HG03342 (cell line): ENCODE results near the gene GALK1.
"Not testable (repeated sequence)": the region's sequence is repeated elsewhere in the genome, so short reads cannot be mapped to it uniquely, and the experiment has no call there.

Experiments used
- ATAC-seq: cut with Tn5 transposase; IDR thresholded peaks from one replicate; pipeline ENCODE4 v1.9.1; 2021; ENCODE audit warnings: mild to moderate bottlenecking, moderate library complexity; ENCODE audit not compliant: unreplicated experiment

The GALK1 gene

DNA sequence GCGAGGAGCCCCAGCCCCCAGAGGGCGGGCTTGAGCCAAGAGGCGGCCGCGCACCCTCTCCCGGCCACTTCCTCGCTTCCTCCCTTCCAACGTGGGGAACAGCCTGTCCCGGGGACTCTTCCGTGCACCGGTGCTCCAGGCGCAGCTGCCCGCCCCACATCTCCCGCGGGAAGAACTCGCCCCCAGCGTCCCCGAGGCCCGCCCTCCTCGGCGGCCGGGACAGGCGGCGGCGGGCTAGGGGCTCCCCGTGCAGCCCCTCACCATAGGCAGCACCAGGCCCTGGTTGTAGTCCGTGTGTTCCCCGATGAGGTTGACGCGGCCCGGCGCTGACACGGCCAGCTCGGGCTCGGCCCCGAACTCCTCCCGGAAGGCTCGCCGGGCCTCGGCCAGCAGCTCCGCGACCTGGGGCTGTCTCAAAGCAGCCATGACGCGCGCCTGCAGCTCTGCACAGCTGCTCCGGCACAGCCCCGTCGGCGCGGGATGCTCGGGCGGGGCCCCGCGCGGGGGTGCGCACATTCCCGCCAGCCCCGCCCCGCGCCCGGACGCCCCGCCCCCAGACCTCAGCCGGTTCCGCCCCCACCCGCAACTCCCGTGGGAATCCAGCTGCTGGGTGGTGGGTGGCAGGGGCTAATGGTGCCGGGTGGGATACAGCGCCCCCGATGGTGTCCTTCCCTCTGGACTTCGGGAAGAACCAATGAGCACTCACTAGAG, at the start of gene GALK1:
Gene GALK1, minus strand, starts transcription at position 482 of the 711 bp plus-strand sequence. Its CDS starts 56 bp downstream, at position 426.
- ATAC-seq = peak; percentile 60

DNA sequence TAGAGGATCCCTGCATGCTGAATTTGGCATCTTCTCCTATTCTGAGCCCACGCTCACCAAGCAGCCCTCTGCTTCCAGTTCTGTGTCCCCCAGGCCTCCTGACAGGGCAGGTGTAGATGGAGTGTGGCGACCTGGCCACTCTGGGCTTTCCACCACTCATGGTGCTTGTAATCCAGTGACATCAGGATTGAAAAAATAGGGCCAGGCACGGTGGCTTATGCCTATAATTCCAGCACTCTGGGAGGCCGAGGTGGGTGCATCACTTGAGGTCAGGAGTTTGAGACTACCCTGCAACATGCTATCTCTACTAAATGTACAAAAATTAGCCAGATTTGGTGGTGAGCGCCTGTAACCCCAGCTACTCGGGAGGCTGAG, 49.0 kb upstream of the GALK1 start:
- ATAC-seq = no peak

DNA sequence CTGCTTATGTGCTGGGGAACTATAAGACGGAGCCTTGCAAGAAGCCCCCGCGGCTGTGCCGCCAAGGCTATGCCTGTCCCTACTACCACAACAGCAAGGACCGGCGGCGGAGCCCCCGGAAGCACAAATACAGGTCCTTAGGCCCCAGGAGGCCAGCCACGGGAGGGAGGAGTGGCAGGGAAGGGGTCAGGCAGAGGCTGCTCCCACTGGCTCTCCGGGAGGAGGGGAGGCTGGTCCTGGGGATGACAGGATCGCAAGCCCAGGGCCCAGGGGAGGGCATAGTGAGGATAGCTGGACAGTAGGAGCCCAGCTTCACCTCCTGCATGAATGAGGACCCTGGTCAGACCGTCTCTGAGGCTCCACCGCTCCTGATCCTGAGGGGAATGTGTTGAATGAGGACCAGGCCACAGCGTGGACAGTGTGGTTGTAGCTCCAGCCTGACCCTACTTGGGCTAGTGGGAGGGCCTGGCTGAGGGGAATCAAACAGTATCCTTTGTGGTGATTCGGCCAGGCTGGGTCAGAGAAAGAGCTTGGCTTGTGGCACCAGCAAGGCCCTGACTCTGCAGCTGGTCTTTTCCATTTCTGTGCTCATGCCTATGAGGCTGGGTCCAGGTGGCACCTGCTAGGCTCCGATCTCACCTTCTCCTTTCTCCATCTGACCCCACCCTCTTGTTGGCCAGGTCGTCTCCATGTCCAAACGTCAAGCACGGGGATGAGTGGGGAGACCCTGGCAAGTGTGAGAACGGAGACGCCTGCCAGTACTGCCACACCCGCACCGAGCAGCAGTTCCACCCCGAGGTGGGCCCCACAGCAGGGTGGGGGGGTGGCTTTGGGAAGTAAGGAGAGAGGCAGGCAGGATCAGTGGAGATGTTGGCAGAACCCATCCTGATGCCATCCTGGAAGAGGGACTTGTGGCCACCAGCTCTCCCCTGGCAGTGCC, 48.4 kb upstream of the GALK1 start:
- ATAC-seq = no peak

DNA sequence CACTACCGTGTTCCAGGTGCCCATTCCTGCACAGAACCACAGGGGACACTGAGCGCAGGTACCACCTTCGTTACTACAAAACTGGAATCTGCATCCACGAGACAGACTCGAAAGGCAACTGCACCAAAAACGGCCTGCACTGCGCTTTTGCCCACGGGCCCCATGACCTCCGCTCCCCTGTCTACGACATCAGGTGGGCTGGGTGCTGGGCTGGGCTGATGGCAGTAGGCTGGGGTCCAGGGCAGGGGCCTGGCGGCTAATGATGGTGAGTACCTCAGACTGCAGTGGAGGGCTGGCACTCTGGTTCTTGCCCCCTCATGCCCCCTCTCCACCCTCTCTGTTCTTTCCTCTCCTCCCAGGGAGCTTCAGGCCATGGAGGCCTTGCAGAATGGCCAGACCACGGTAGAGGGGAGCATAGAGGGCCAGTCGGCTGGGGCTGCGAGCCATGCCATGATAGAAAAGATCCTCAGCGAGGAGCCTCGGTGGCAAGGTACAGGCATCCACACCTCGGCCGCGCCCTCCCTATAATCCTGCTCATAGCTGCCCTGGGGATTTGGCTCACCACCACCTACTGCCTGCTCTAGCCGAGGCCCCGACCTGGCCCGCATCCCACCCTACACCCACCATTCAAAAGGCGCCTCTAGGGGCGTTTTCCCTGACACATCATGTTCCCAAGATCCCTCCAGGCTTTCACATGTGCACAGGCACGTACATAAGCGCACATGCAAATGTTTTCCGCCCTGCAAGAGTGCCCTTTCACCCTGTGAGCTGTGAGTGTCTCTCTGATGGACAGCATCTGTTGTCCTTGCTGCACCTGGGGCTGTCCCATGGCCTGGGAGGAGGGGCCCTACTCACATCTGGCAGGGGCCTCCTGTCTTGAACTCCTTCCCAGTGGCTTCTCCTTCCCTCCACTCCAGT, 47.4 kb upstream of the GALK1 start:
- no peak for ATAC-seq

DNA sequence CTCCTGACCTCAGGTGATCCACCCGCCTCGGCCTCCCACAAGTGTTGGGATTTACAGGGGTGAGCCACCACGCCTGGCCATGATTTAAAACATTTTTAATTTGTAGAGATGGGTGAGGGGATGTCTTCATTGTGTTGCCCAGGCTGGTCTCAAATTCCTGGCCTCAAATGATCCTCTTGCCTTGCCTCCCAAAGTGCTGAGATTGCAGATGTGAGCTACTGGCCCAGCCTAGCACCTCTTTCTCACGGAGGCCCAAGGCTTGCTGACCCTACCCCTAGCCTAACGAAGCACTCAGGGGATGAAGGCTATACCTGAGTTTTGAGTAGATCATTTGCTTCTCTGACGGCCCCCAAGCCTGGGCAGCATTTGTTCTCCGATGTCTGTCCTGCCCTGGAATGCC, 46.2 kb upstream of the GALK1 start:
- no peak for ATAC-seq

DNA sequence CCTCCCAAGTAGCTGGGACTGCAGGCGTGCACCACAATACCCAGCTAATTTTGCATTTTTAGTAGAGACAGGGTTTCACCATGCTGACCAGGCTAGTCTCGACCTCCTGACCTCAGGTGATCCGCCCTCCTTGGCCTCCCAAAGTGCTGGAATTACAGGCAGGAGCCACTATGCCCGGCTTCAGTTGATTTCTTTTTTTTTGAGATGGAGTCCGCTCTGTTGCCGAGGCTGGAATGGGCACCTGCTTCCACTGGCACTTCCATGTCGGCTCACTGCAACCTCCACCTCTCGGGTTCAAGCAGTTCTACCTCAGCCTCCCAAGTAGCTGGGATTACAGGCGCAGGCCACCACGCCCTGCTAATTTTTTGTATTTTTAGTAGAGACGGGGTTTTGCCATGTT, 45.8 kb upstream of the GALK1 start:
- ATAC-seq = not testable (repeated sequence)

DNA sequence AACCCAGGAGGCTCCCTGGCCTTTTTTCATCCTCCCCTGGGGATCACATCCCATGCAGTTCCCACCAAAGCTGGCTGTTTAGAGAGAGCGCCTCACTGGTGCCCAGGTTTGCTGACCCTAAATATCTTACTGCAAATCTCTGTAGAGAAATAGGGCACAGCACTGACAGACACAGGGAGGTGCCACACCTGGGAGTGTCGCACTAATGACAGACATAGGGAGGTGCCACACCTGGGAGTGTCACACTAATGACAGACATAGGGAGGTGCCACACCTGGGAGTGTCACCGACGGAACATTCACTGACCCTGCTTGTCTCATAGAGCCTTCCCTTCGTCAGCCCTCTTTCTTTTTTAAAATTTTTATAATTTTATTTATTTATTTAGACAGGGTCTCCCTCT, 45.2 kb upstream of the GALK1 start:
- no peak for ATAC-seq

DNA sequence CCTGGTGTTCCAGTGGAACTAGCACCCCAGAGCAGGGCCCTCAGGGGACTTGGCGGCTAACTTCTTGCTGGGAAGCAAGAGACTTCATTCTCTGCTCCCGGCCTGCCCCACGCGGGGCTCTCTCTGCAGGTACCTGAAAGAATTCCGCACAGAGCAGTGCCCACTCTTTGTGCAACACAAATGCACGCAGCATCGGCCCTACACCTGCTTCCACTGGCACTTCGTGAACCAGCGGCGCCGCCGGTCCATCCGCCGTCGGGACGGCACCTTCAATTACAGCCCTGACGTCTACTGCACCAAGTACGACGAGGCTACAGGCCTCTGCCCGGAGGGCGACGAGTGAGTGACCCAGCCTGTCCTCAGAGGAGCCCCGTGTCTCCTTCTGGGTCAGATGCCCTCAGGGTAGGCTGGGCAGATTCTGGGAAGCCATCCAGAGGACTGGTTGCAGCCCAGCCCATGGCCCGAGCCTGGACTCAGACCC, 44.7 kb upstream of the GALK1 start:
- no peak for ATAC-seq

DNA sequence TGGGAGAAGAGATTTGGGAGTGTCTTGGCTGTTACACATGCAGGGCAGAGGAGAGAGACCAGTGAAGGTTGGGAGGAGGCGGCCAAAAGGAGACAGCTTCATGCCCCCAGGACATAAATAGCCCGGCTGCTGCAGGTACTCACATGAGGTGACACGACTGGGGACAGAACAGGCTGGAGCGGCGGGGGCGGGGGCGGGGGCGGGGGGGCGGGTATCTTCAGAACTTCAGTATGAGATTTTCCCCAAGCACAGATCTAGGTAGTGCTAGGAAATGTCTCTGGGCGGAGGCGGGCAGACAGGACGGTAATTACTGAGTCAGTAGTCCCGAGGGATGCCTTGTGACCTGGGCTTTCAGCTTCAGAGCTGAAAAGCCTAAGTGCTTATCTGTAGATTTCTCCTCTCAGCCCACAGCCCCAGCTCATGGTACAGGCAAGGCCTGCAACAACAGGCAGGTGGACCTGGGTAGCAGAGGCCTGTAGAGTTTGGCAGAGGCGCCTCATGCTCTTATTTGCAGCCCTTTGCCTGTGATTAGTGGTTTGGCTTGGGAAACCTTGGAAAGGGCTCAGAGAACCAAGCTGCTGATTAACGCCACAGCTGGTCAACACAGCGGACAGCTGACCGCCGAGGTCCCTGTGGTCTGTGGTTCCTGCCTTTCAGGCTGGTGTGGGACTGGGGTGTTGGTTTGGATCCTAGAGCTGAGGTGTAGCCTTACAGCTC, 44.1 kb upstream of the GALK1 start:
- ATAC-seq = no peak

DNA sequence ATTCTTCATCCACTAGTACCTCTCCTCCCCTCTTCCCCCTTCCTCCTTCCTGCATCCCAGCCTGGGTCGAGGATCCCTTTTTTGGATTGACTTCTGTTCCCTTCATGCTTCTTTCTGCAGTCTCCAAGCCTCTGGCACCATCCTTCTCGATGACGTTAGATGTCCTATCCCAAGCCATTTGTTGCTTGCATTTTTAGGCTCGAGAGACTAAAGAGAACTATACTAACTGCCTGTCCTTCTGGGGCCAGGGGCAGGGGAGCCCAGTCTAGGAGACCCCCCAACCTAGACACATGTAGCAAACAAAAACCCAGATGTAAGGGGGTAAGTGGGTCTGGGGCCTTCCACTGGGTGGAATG, 43.5 kb upstream of the GALK1 start:
- no peak for ATAC-seq

DNA sequence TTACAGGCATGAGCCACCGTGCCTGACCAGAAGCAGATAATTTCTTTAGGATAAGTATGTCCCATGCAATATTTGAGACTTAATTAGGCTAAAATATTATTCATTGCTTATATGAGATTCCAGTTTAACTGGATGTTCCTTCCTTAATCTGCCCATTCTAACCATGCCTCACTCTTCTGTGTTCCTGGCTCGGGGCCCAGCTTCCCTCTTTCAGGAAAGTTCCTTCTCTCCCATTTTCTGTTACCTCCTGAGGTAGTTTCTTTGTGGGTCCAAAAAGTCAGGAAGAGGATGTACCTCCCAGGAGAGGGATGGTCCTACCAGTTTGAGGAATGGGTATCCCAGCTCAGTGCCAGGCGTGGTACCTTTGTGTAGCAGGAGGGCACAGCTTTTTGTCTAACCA, 42.9 kb upstream of the GALK1 start:
- no peak for ATAC-seq

DNA sequence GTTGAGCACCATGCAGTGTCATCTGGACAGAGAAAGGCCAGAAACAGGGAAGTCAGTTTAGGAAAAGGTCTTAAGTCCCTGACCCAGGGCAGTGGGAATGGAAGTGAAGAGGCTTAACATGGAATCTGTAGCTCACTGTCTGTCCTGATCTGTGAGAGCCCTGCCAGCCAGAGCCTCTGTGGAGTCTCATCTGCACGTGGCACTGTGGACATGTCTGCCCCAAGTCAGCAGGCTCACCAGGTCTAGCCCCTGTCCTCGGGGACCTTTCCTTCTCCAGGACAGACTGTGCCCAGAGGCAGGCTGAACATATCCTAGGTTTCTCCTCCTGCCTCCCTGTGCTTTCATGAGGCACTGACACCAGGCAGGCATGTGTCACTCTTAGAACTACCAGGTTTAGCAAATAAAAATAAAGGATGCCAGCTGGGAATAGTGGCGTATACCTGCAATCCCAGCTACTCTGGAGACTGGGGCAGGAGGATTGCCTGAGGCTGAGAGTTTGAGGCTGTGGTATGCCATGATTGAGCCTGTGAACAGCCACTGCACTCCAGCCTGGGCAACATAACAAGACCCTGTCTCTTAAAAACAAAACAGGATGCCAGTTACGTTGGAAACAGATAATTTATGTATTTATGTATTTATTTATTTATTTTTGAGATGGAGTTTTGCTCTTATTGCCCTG, 42.0 kb upstream of the GALK1 start:
- no peak for ATAC-seq

DNA sequence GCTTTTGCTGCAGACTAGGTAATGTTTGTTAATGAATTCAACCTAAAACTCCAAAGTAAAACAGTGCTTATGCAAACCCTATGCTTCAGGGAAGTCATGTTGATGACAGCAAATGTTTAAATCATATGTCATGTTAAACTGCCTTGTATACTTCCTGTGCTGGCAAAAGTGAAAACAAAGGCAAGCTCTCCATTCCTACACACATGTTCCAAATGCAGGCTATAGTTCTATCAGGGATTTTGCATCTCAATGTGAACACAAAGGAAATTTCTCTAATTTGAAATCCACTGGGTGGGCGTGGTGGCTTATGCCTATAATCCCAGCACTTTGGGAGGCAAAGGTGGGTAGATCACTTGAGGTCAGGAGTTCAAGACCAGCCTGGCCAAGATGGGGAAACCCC, 38.9 kb upstream of the GALK1 start:
- ATAC-seq = no peak

DNA sequence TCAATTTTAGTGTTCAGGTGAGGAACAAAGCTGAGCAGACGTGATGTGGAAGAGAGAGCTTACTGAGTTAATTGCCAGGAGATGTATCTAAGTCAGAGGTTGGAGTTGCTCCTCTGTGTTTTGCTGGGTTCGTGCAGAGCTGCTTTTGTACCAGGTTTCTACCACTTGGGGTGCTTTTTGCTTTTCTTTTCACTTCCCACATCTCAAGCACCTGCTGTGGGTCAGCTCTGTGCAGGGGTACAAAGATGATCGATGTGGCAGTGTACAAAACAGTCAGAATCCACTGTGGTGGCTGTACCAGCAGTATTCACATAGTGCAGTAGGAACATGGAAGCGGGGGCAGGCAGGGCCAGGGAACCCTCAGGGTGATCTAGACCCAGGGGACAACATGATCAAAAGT, 34.4 kb upstream of the GALK1 start:
- ATAC-seq = no peak

DNA sequence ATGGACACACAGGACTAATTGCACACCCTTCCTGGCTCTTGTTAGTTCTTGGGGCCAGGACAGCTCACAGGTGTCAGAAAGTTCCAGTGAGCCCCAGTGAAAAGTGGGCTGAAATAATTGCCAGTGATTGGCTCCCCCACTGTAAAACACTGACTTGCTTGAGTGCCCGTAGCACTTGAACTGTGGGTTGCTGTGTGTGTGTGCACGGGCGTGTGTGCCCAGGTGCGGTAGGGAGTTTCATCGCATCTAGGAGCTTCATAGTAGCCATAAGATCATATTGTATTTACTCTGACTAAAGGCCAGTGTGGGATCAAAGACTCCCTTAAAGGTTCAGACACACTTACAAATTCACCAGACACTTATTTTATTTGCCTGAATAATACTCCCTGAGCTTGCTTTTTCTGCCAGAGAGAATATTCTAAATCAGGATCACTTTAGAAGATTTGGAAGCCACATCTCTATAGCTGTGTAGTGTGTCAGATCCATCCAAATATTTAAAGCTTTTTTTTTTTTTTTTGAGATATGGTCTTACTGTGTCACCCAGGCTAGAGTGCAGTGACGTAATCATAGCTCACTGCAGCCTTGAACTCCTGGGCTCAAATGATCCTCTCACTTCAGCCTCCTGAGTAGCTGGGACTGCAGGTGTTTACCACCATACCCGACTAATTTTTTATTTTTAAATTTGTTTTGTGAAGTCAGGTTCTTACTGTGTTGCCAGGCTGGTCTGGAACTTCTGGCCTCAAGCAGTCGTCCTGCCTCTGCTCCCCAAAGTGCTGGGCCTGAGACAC, 31.0 kb upstream of the GALK1 start:
- ATAC-seq = no peak

DNA sequence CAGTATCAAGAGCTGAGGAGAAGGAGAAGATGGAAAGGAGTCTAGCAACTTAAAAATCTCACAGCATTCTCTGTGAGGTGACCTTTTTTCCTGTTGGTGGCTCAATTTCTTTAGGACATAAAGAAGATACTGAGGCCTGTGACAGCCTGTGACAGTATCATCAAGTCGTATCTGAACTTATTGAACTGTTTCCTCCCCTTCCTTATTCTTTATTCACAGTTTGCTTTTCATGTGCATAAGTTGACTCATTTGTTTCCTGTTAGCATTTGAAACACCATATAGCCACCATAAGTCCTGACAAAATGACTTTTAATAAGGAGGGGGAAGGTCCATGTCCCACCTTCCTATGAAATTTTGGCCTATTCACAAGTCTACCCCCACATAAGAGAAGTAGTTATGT, 28.5 kb upstream of the GALK1 start:
- ATAC-seq = no peak

DNA sequence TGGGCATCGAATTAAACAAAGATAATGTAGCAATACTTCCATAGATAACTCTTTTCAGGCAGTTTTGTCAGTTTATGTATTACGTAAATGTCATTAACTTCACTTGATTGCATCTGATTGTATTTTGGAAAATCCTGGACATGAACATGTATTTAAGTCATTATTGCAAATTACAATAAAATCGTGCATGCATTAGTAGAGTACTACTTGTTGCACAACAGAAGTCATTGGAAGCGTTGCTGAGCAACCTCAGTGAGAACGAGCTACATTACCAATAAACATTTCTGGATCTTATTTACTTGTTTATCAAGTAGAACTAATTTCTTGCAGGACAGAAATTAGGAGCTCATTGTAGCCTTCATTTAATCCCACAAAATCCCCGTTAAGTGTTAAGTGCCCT, 26.3 kb upstream of the GALK1 start:
- ATAC-seq = no peak

DNA sequence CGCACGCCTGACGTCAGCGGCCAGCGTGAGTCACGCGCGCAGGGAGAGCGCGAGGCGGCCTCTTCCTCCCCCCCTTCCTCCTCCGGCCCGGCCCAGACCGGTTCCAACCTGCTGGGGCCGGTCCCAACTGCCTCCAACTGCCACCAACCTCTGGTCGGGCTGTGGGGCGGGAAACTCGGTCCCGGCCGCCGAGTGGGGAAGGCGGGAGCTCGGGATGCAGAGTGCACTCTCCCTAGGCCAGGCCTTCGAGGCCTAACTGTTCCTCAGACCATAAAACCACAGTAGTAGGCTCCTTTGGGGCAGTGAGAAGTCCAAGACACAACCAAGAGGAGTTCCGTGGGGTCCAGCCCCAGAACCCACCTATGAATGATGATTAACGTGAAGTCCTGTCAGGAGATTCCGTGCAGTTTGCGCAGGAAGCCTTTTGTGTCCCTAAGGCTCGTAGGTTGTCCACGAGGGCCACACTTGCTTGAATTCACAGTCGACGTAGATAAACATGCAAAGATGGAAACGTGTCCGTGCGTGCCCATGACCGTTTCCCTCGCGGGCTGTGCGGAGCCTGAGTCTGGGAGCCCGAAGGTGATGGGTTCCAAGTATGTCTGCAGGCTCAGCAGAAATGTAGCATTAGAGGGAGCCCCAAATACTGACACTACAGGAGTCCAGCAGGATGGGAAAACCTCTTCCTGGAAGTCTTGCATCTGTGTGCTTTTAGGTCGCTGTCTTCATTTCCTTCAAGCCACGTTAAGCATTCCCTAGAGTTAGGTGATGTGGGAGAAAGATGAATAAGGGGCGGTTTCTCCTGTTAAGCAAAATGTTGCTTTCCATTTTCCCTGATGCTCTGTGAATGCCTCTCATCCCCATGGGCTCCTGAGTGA, 20.3 kb upstream of the GALK1 start:
- ATAC-seq = peak; percentile 59
